Keratinocyte (primary cell): ENCODE results near the gene DHDH.

Experiments used
- EZH2 ChIP-seq: IDR thresholded peaks from one replicate; pipeline ENCODE4 v1.6.1; 2012; ENCODE audit warnings: inconsistent platforms, mild to moderate bottlenecking, low read length, moderate library complexity
- TF ChIP-seq, protein P1 (sequence below), 3 experiments: IDR thresholded peaks in 1 of 3; conservative IDR thresholded peaks in 1 of 3; optimal IDR thresholded peaks in 1 of 3; 2 replicates in 2 of 3; 3 replicates in 1 of 3; pipeline versions ENCODE3 to v1.5.1; 2011; ENCODE audit warnings: low read length in 3 of 3, mild to moderate bottlenecking in 3 of 3, moderate library complexity in 2 of 3, control low read depth in 1 of 3, inconsistent platforms in 1 of 3; ENCODE audit not compliant: insufficient read depth in 2 of 3; ENCODE audit errors: extremely low read depth in 1 of 3

DNA sequence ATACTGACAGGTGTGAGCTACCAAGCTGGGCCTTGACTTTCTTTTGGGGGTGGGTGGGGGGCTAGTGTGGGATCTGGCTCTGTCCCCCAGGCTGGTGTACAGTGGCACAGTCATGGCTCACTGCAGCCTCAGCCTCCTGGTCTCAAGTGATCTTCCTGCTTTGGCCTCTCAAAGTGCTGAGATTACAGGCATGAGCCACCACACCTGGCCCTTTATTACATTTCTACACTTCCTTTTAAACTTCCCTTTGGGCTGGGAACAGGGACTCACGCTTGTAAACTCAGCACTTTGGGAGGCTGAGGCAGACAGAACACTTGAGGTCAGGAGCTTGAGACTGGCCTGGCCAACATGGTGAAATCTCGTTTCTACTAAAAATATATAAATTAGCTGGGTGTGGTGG, 43.6 kb downstream of the DHDH start:
- no peak for TF ChIP-seq EZH2
- TF ChIP-seq, protein P1, sequence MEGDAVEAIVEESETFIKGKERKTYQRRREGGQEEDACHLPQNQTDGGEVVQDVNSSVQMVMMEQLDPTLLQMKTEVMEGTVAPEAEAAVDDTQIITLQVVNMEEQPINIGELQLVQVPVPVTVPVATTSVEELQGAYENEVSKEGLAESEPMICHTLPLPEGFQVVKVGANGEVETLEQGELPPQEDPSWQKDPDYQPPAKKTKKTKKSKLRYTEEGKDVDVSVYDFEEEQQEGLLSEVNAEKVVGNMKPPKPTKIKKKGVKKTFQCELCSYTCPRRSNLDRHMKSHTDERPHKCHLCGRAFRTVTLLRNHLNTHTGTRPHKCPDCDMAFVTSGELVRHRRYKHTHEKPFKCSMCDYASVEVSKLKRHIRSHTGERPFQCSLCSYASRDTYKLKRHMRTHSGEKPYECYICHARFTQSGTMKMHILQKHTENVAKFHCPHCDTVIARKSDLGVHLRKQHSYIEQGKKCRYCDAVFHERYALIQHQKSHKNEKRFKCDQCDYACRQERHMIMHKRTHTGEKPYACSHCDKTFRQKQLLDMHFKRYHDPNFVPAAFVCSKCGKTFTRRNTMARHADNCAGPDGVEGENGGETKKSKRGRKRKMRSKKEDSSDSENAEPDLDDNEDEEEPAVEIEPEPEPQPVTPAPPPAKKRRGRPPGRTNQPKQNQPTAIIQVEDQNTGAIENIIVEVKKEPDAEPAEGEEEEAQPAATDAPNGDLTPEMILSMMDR (optimal IDR thresholded peaks at IDR 0.05 in 1 of 3, IDR thresholded peaks at IDR 0.05 in 1 of 3, conservative IDR thresholded peaks at IDR 0.05 in 1 of 3; ENCODE audit: extremely low read depth in 1 of 3, insufficient read depth in 2 of 3, low read length in 3 of 3): no peak
